ENCODE results near the gene EEF1AKMT2.
A peak's percentile ranks its signal among the peaks of the same experiment; 100 is the strongest.
"Not testable (repeated sequence)": the region's sequence is repeated elsewhere in the genome, so short reads cannot be mapped to it uniquely, and the experiment has no call there.

Gene EEF1AKMT2

GRCh38 chr10:124754227-124754626, 37.5 kb downstream of the EEF1AKMT2 start:
- DNase-seq = no peak

- no peak for DNase-seq
These were observed 42.6 kb downstream of the EEF1AKMT2 start for GRCh38 chr10:124748953-124749645.

DNA sequence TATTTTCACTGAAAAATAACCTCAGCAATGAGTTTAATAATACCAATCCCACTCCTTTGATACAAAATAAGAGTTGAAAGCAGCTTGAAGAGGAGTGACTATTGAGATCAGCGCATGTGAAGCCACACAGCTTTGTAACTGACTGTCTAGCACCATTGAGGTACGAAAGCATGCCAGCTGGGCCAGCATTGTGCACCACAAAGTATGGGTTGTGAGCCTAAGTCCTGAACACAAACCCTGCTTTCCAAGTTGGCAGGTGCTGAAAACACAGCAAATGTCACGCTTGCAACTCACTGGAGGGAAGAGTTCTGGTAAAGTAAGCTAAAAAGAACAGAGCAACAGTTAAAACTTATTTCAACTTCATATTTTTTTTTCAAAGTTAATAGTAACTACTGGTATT, 43.5 kb downstream of the EEF1AKMT2 start:
- no peak for DNase-seq

DNA sequence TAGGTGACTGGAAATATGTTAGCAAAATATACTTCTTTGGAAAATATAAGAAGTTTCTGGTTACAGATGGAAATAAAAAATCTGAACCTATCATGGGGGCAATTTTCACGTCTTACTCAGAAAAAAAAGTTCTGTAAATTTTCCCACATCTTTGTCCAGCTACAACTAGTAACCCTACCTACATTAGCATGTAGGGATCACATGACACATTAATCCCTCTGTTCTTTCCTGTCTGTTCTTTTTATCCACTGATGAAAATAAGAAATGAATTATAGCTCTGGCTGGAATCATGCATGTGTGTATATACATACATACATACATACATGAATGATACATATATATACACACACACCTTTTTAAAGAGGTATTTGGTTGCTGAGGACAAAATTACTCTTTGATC, 43.9 kb downstream of the EEF1AKMT2 start:
- DNase-seq = no peak

- no peak for DNase-seq
These were observed 44.7 kb downstream of the EEF1AKMT2 start for GRCh38 chr10:124746992-124747391.

DNA sequence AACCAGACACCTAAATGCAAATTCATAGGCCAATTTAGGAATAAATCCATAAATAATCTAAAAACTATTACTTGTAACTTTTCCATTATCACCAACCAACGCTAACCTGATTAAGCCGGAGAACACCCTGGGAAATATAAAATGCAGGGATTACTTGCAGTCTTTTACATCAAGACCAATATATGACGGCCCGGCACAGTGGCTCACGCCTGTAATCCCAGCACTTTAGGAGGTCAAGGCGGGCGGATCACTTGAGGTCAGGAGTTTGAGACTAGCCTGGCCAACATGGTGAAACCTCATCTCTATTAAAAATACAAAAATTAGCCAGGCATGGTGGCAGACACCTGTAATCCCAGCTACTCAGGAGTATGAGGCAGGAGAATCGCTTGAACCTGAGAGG, 45.2 kb downstream of the EEF1AKMT2 start:
- not testable (repeated sequence) for DNase-seq

GRCh38 chr10:124745673-124746072, 46.0 kb downstream of the EEF1AKMT2 start:
- DNase-seq = no peak

- no peak for DNase-seq
These were observed 46.4 kb downstream of the EEF1AKMT2 start for GRCh38 chr10:124745252-124745651.

GRCh38 chr10:124744102-124745050, 47.3 kb downstream of the EEF1AKMT2 start, which contains the start of gene FAM53B:
Gene FAM53B (minus strand): TSS chr10:124744378. CDS start chr10:124706713, 37,665 bp downstream.
- peak; percentile 74 for DNase-seq

GRCh38 chr10:124743191-124744101, 48.2 kb downstream of the EEF1AKMT2 start:
- no peak for DNase-seq

GRCh38 chr10:124742413-124743190, 49.1 kb downstream of the EEF1AKMT2 start:
- DNase-seq = no peak

DNA sequence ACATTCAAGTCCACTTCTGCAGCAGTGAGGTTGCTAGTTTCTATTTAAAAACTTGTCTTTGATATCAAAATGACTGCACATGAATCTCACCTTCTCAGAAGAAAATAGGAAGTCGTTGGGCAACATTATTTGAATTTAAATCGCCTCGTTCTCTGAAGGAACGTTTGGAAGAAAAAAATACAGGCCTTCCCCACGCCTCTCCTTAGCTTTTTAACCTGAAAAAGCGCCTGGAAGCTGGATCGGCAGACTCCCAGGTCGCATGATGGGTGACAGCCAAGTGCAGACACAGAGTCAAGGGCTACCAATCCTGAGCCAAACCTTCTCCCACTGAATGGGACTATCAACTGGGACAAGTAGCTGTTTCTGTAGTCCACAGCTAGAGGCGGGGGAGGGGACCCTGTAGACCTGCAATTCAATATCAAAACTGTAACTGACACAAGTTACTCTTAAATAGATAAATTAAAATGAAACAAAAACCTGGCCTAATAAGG, 49.7 kb downstream of the EEF1AKMT2 start:
- DNase-seq = no peak

GRCh38 chr10:124741281-124741921, 50.3 kb downstream of the EEF1AKMT2 start:
- DNase-seq = peak; percentile 59

- DNase-seq = no peak
These were observed 51.1 kb downstream of the EEF1AKMT2 start for GRCh38 chr10:124740369-124741280.

GRCh38 chr10:124739986-124740368, 51.7 kb downstream of the EEF1AKMT2 start:
- no peak for DNase-seq

DNA sequence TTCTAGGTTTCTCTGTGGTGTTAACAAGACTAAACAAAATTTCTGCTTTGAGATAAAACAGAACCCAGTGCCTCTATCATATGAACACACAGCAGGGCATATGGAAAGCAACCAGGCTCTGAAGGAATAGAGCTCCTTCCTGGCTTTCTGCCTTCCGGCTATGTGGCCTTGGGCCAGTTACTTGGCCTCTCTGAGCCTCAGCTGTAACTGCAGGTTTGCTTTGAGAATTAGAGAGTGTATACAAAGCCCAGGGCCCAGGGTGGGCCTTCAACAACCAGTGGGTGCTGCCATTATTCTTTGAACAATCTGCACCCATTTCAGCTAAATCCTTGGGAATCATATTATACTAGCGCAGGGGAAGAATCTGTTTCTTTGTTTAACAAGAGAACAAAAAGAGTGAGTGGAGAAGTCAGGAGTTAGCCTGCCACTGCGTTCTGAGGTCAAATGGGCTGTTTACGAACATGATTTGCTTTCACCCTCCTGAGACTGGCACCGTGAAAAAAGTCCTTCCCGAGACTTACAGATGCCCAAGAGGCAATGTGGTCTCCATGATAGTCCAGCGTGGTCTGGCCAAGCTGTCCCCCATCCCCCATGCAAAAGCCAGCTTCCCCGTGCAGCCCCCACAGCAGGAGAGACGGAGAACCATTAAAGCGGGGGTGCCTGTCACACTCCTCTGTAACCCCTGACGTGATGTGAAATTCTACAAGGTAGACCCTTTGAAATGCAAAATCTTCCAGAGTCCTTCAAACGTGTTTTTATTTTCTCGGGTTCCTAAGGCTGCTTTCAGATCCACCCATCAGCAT, 52.4 kb downstream of the EEF1AKMT2 start:
- no peak for DNase-seq

- DNase-seq = no peak
These were observed 53.2 kb downstream of the EEF1AKMT2 start for GRCh38 chr10:124738441-124738840.

DNA sequence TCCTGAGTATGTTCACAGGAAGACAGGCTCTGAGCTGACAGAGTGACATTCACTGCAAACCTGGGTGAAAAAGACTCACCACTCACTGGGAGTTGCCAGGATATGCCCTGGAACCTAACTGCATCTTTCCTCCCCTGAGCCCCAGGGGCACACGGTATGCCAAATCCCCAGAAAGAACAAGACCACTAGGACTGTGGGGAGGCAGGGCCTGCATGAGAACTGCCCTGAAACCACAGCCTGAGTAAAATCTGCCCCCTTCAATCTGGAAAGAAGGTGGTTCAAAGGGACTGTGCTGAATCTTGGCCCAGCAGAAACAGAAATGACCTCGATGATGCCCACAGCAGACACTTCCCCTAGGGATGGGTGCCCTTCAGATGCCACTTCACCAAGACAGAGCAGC, 54.0 kb downstream of the EEF1AKMT2 start:
- no peak for DNase-seq

DNA sequence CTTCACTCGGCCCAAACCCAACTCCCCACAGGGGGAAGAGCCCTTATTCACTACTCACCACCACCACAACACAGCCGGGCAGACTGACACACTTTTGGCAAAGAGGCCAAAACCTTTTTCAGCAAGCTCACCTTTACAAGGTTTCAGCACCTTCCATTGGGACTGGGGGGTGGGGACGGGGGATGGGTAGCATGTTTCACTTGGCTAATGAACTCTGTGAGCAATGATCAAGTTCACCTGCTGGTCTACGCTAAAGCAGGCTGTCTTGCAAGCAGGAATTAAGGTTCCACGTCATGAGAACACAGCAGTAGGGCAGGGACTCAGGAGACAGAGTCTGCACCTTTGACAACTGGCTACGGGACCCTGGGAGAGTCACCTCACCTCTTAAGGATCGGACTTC, 54.5 kb downstream of the EEF1AKMT2 start:
- no peak for DNase-seq

All from activated CD4-positive, alpha-beta T cell treated with anti-CD3 and anti-CD28 coated beads for 1 hour (primary cell).